HG03460 (cell line): ENCODE results near the gene IFIH1.

Experiments used
- ATAC-seq: cut with Tn5 transposase; IDR thresholded peaks from one replicate; pipeline ENCODE4 v1.9.1; 2021; ENCODE audit not compliant: unreplicated experiment

IFIH1 gene

DNA sequence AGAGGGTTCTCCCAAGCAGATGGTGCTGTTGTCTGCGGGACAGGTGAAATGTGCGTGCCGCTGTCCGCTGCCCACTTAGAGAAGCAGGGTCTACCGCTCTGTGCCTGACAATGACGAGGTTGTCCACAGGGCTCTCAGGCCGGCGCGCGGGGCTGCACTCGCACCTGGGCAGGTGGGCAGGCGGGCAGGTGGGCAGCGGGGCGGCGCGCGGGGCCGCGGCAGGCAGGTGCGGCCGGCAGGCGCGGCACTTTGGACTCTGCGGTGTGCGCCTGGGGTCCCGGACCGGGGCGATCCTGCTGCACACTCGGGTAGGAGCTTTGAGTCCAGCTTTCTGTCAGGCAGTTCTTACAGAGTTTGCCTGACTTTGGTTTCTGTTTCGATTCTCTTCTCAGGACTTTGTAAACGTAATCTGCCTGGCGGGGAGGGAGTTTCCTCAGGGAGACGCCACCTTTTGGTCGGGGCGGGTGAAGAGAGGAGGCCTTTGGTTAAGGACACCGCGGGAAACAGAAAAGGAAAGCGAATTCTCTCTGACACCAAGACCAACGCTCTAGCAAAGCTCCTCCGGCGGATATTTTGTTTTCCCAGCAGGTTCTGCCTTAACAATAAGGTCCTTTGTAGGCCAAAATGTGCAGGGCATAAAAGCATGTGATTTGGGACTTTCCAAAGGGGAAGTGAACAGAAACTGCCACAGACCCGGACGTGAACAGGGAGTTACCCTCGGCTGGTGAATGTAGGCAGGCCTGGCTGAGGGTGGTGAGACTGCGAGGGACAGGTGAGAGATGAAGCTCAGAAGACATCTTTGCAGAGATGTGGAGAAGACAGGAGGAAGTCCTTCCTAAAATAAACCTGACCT, at the start of gene IFIH1:
Gene IFIH1 (minus strand): TSS at position 357 of the 853 bp plus-strand sequence. CDS start 377 bp downstream, outside the sequence.
- peak; percentile 81 for ATAC-seq

DNA sequence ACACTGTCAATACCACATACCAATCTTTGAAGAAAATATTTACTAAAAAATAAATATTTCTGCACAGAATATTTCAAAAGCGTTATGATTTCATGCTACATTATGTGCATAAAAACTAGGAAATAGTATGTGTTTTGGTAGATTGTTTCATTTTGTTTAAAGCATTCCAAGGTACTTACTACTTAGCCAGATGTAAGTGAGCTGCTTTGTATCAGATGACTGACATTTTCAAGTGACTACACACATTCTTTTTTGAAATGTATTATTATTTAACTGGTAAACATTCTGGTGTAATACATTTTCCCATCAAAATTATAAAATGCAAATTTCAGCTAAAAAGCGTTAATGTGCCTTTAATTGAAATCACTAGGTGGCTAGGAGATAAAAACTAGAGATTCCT, 46.9 kb upstream of the IFIH1 start:
- ATAC-seq, result no peak

DNA sequence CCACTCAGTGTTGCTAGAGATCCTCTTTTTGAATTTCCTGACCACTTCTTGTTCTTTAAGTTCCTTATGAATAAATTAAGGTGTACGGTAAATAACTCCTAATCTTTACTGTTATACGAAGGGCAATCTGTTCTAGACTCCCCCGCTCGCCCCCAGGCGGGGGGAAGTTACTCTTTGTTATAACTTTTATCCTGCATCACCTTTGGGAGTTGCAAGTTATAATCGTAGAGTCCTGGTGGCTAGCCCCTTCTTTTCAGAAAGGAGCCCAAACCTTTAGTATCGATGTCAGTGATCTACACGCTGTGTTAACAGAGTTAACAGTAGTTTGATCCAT, 26.1 kb upstream of the IFIH1 start:
- peak; percentile 0 for ATAC-seq

DNA sequence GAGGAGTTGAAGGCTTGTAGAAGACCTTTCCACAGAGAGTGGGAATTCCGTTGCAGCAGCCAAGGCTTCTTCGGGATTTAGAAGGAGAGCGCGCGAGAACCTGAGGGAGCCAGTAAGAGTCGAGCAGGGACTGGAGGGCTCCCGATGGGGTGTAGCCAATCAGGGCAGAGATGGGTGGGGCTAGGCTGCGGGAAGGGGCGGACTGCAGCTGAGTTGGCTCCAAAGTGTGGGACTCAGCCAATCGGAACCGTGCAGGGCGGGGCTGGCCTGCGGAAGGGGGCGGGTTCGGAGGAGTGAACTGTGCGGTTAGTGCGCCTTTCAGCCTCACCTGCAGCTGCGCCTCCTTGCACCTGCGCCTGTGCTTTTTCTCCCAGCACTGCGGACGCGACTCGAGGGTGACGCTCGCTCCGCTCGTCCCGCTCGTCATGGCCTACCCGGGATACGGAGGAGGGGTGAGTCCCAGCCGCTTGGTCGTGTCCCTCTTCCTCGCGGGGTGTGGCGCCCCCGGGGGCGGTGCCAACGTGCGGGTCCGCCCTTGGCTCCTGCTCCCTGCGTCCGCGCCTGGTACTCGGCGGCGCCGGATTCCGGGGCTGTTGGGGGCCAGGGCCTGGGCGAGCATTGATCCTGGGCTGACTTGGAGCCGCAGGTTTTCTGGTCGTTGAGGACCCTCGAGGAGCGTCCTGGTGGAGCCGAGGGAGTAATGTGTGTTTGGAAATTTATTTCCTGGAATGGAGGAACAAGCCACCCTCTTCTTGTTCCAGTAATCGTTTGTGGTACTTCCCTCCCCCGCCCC, 25.5 kb upstream of the IFIH1 start, which contains the start of gene GCA:
Gene GCA (plus strand): TSS at position 309 of the 793 bp plus-strand sequence. CDS start 117 bp downstream, at position 426.
- peak; percentile 98 for ATAC-seq

DNA sequence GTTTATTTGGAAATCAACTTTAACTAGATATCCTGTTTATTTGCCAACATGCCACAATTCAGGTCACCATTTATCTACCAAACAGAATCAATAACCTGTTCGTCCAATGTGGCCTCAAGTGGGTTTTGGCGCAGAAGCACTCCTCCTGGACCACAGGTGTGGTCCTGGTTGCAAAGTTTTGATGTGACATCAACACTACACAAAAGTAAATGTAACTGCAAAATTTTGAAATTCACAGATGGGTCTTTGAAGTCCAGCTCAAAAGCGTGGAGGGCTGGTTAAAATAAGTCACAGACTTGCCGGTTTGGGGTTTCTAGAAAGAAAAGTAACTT, 25.0 kb upstream of the IFIH1 start:
- ATAC-seq, result no peak

- no peak for ATAC-seq
These were observed 24.4 kb upstream of the IFIH1 start for GRCh38 chr2:162342841-162343240.

GRCh38 chr2:162342321-162342720, 23.8 kb upstream of the IFIH1 start:
- no peak for ATAC-seq

GRCh38 chr2:162340822-162341221, 22.3 kb upstream of the IFIH1 start:
- no peak for ATAC-seq

DNA sequence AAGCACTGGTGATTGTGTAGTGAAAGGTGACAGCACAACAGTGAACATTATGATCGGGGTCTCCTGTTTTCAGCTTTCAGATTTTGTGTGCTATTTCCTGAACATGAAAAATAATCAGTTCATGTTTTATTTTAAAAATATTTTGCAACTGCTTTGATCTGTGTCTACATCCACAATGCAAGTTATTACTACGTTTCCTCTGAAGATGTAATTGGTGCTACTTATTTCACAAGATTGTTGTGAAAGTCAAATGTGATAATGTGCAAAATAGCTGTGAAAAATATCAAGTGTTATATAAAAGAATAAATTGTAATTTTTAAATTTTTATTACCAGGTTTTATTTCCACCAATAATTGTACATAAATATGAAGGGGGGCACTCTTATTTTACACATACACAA, 19.4 kb upstream of the IFIH1 start:
- ATAC-seq, result no peak

DNA sequence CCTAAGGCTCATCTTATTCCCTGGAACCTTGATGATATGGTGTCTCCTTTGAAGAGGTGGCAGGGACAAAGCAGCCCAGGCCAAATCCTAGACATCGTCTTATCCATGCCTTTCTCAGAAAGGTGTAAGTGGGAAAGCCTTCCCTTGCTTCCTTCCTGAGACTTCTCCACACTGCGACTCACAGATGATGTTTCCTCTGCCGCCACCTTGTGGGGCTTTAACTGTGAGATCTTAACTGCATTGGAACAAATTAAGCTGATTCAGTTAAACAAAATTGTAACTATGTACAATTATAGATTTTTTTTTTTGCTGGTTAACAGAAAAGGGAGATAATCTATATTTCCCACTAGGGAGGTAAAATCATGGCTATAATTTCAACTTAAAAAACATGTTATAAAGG, 15.5 kb upstream of the IFIH1 start:
- ATAC-seq, result no peak

- no peak for ATAC-seq
These were observed 12.4 kb upstream of the IFIH1 start for GRCh38 chr2:162330881-162331280.

DNA sequence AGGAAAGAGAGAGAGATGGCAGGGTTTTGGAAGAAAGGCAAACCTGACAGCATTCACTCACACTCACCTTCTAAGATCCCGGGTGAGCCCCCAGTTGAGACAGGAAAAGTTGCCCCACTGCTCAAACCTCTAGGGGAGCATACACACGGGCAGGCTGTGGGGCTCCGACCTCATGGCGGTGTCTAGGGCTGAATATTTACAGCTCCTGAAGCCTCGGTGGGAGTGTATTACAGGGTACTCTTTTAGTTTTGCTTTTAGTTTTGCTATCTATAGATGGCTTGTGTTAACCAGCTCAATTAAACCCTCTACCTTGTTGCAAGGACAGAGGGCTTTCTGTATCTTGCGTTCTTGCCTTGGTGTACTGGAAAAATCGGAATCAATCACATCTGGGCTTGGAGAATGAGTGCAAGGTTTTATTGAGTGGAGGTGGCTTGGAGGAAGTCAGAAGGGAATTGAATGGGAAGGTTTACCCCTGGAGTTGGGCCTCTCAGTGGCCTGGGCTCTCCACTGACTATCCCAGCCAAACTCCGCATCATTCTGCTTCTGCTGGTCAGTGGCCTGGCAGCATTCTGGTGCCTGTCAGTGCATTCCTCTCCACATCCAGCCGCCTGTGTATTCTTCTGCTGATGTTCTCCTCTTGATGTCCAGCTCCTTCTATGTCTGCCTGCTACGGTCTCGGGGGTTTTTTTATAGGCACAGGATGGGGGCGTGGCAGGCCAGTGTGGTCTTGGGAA, 10.1 kb upstream of the IFIH1 start:
- peak; percentile 72 for ATAC-seq

- no peak for ATAC-seq
These were observed 9.3 kb upstream of the IFIH1 start for GRCh38 chr2:162327806-162328205.

DNA sequence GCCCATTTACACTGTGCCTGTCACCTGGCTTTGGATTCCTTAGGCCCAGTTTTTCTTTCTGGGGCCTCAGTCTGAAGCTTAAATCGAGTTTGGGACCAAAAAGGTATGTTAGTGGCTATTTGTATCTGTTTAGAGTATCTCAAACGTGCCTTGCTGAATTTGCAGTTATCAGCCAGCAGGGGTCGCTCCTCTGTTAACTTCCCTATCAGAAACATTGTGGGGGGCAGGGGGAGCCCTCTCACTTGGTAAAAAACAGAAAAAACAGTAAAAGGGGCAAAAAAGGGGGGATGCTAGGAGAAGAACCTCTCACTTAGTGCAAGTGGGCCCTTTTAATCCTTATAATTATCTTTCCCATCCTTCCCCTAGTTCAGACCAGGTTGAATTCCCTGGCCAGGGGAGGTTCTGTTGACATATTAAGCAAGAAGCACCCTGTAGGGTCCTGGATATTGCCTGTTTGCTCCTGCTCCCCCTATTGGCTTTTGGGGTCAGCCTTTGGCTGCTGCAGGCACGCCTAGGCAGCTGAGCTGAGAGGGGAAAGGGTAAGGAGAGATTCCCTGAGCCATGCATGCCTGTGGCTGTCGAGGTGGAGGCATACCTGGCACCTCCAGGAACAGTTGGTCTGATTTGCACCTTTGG, 8.8 kb upstream of the IFIH1 start:
- ATAC-seq, result no peak

GRCh38 chr2:162324953-162325352, 6.5 kb upstream of the IFIH1 start:
- no peak for ATAC-seq

- ATAC-seq, result no peak
These were observed 2.5 kb upstream of the IFIH1 start for GRCh38 chr2:162320864-162321517.

- peak; percentile 13 for ATAC-seq
These were observed 590 bp downstream of the IFIH1 start for GRCh38 chr2:162317861-162318327.

DNA sequence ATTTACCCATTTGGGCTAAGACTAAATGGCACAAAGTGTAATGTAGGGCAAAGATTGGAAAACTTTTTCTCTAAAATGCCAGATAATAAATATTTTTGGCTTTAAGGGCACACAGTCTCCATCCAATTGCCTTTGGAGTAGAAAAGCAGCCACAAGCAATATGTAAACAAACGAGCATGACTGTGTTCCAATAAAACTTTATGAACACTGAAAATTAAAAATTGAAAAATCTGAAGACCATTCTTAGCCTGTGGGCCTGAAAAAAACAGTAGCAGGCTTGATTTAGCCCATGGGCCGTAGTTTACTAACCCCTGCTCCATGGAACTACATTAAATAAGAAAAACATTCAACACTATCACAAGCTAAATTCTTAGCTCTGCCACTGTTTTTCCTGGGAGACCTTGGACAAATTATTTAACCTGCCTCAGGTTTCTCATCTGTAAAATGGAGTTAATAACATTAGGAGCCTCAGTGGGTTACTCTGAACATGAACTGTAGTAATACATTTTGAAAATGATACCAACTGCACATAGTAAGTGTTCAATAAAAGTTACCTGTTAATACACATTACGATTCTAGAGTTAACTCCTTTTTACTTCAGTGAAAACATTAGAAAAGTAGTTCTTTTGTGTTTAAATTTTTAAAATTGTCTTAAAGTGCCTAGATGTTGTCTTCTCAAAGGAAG, 1.3 kb downstream of the IFIH1 start:
- ATAC-seq, result no peak

- ATAC-seq, result no peak
These were observed 1.9 kb downstream of the IFIH1 start for GRCh38 chr2:162316590-162316989.

DNA sequence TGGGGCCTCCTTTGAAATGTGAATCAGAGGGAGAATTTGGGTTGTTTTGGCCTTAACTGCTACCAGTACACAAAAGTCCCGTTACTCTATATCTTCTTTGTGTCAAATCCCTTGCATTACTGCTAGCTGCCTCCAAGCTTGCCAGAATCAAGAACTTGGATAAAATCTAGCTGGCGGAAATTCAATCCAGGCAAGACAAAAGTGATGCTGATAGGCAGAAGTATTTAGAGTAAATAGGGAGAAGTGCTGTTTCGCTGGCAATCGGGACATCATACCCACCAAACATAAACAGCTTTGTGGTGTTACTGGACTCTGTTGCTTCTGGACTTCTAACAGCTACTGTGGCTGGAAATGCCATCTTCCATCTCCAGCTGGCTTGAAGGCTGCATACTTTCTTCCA, 2.5 kb downstream of the IFIH1 start:
- ATAC-seq, result no peak
